ENCODE data around the gene LRP6.
"Not testable (repeated sequence)": the region's sequence is repeated elsewhere in the genome, so short reads cannot be mapped to it uniquely, and the experiment has no call there.

LRP6 gene
- total RNA-seq, result 1.4 to 11.7 (median 3.4) reads per million in 17 experiments

- peak; percentile 83 to 93 (median 89) for DNase-seq
Measured at GRCh38 chr12:12266873-12267741, at the start of gene LRP6. TSS of gene LRP6 (minus strand) at chr12:12267044. CDS start at chr12:12266735, 309 bp downstream.

GRCh38 chr12:12315838-12316237 is 49.0 kb upstream of the LRP6 start:
- no peak for DNase-seq

- DNase-seq, result not testable (repeated sequence)
Measured at GRCh38 chr12:12310695-12311094, 43.9 kb upstream of the LRP6 start.

GRCh38 chr12:12305568-12306300 is 38.9 kb upstream of the LRP6 start:
- DNase-seq, result no peak

GRCh38 chr12:12302976-12303375 is 36.1 kb upstream of the LRP6 start:
- DNase-seq, result no peak

- no peak for DNase-seq
Measured at GRCh38 chr12:12301122-12301521, 34.3 kb upstream of the LRP6 start.

- DNase-seq, result no peak
Measured at GRCh38 chr12:12297201-12297830, 30.5 kb upstream of the LRP6 start.

- DNase-seq, result no peak
Measured at GRCh38 chr12:12294215-12295005, 27.6 kb upstream of the LRP6 start.

- DNase-seq, result no peak
Measured at GRCh38 chr12:12290206-12290605, 23.4 kb upstream of the LRP6 start.

GRCh38 chr12:12286441-12286840 is 19.6 kb upstream of the LRP6 start:
- no peak for DNase-seq

- no peak for DNase-seq
Measured at GRCh38 chr12:12282761-12283425, 16.0 kb upstream of the LRP6 start.

- no peak for DNase-seq
Measured at GRCh38 chr12:12282202-12282601, 15.4 kb upstream of the LRP6 start.

- DNase-seq, result no peak
Measured at GRCh38 chr12:12281134-12281533, 14.3 kb upstream of the LRP6 start.

GRCh38 chr12:12278899-12279298 is 12.1 kb upstream of the LRP6 start:
- DNase-seq, result no peak

- DNase-seq, result no peak
Measured at GRCh38 chr12:12275874-12276273, 9.0 kb upstream of the LRP6 start.

GRCh38 chr12:12273291-12273957 is 6.6 kb upstream of the LRP6 start:
- DNase-seq, result no peak

- no peak for DNase-seq
Measured at GRCh38 chr12:12272869-12273268, 6.0 kb upstream of the LRP6 start.

GRCh38 chr12:12270226-12270625 is 3.4 kb upstream of the LRP6 start:
- no peak for DNase-seq

GRCh38 chr12:12267742-12268200 is 927 bp upstream of the LRP6 start:
- no peak for DNase-seq

GRCh38 chr12:12266389-12266872 is 413 bp downstream of the LRP6 start:
- peak in 1 of 4 experiments; percentile 24 for DNase-seq

Measured in suppressor macrophage (primary cell).